GM19240 (cell line): Measurements from ENCODE around the gene NDUFB3.

ENCODE experiments used
- DNase-seq: peaks from one replicate; pipeline ENCODE4 v3.0.0; 2011; ENCODE audit warnings: low spot score; ENCODE audit not compliant: insufficient read length

Gene NDUFB3

DNA sequence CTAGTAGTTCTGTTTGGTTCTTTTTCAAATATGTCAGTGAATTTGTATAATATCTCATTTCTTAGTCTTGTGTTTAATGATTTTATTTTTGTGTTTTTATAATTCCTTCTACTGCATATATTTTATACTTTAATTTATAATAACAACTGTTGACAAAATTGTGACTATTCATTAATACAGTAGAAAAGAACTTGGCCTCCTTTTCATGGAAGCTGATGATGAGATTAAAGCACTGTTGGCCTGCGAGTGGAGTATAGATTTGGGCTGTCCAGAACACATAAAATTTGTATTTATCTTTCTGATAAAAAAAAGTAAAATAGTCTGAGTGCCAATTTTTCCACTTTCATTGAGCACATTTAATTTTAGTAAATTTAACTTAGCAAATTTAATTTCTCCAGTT, 56.2 kb downstream of the NDUFB3 start:
- no peak for DNase-seq

GRCh38 chr2:201128933-201129505, 57.2 kb downstream of the NDUFB3 start:
- DNase-seq = no peak

- DNase-seq = no peak
These were observed 58.9 kb downstream of the NDUFB3 start for GRCh38 chr2:201130524-201131186.

GRCh38 chr2:201132518-201132917, 60.7 kb downstream of the NDUFB3 start:
- DNase-seq = no peak
